Right atrium auricular region (tissue), 2 donors: ENCODE measurements around the gene SV2B. TPM values are rescaled to one million over a fixed set of nuclear protein-coding genes. Genes with fewer than 3 reads are reported as not detected.
"Not testable (repeated sequence)": the region's sequence is repeated elsewhere in the genome, so short reads cannot be mapped to it uniquely, and the experiment has no call there.

Source experiments
- DNase-seq: peaks from one replicate; pipeline ENCODE4 v3.0.0-alpha.2; 2019; ENCODE audit warnings: low spot score
- H3K27ac ChIP-seq, 2 donors: fragments of 200-600 bp; sonication (generic); 1 replicate in 1 of 2; 2 replicates in 1 of 2; pipeline ENCODE4 v1.5.1; 2016 to 2019
- H3K27me3 ChIP-seq, 2 donors: fragments of 200-600 bp; sonication (generic); one replicate each; pipeline versions ENCODE4 v1.5.1 to v1.6.0; 2017 to 2019
- H3K36me3 ChIP-seq: fragments of 200-600 bp; sonication (generic); one replicate; pipeline ENCODE4 v1.5.1; 2016
- H3K4me1 ChIP-seq, 2 donors: fragments of 200-600 bp; sonication (generic); one replicate each; pipeline versions ENCODE4 v1.5.1 to v1.6.0; 2017 to 2019
- H3K4me3 ChIP-seq, 2 donors: fragments of 200-600 bp; sonication (generic); 1 replicate in 1 of 2; 2 replicates in 1 of 2; pipeline ENCODE4 v1.5.1; 2017 to 2019; ENCODE audit warnings: mild to moderate bottlenecking in 1 of 2, moderate library complexity in 1 of 2
- H3K9me3 ChIP-seq, 2 donors: fragments of 200-600 bp; sonication (generic); one replicate each; pipeline ENCODE4 v1.5.1; 2019
- total RNA-seq, 2 donors: library from RNA; depleted of rRNA; stranded (reverse); fragments of >200 nt; gene quantifications; one replicate each; pipeline ENCODE4 v1.1.0, GENCODE V29; 2016
- TF ChIP-seq, protein P1 (sequence below), 2 donors: fragments of 200-600 bp; sonication (generic); IDR thresholded peaks; one replicate each; pipeline ENCODE4 v1.5.1; 2019; ENCODE audit warnings: antibody characterized with exemption in 2 of 2

The SV2B gene
- total RNA-seq, 2 donors from 2014 or later, result 0.24 to 0.56 TPM

DNA sequence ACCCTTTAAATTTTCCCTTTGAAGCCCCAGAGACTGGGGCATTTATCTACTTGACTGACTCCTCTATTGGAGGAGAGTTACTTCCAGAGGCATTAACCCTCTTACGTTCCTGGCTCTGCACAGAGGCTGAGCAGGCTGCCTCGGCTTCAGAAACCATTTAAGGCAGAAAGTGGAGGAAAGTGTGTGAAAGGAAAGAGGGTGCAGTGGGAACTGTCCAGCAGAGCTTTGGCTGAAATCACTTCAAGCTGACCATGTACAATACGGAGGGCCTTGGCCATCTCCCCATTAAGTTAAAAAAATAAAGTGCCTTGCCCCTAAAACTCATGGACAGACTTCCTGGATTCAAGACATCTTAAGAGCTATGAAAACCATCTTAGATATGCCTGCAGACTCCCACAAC, 238.7 kb downstream of the SV2B start:
- TF ChIP-seq, protein P1, sequence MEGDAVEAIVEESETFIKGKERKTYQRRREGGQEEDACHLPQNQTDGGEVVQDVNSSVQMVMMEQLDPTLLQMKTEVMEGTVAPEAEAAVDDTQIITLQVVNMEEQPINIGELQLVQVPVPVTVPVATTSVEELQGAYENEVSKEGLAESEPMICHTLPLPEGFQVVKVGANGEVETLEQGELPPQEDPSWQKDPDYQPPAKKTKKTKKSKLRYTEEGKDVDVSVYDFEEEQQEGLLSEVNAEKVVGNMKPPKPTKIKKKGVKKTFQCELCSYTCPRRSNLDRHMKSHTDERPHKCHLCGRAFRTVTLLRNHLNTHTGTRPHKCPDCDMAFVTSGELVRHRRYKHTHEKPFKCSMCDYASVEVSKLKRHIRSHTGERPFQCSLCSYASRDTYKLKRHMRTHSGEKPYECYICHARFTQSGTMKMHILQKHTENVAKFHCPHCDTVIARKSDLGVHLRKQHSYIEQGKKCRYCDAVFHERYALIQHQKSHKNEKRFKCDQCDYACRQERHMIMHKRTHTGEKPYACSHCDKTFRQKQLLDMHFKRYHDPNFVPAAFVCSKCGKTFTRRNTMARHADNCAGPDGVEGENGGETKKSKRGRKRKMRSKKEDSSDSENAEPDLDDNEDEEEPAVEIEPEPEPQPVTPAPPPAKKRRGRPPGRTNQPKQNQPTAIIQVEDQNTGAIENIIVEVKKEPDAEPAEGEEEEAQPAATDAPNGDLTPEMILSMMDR (IDR thresholded peaks at IDR 0.05), result no peak
- H3K36me3 ChIP-seq, result no peaks in the 10 kb centered on the region

DNA sequence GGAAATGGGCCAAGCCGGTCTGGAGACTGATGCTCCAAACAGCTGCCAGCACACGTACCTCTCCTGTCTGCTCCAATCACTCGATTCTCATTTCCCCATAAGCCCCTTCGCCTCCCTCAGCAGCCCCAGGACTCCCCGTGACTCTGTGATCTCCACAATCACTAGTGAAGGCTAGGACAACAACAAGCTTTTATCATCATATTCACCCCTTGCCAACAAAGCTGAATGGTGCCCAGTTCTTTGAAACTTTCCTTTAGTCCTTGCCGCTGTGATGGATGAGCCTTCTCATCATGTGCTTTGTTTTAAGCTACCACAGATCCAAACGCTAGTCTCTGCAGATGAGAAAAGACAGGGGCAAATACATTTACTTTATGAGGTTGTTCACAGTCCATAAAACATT, 242.0 kb downstream of the SV2B start:
- DNase-seq, result no peak
- H3K9me3 ChIP-seq, result no peaks in the 10 kb centered on the region
- no peaks in the 10 kb centered on the region for H3K4me1 ChIP-seq
- TF ChIP-seq, protein P1 (IDR thresholded peaks at IDR 0.05), result no peak
- no peak overlapping the region for H3K27ac ChIP-seq
- H3K36me3 ChIP-seq, result no peaks in the 10 kb centered on the region
- H3K27me3 ChIP-seq, result no peaks in the 10 kb centered on the region
- no peak overlapping the region for H3K4me3 ChIP-seq

More for the DNA sequence above, 238.7 kb downstream of the SV2B start:
- no peaks in the 10 kb centered on the region for H3K9me3 ChIP-seq
- no peaks in the 10 kb centered on the region for H3K27me3 ChIP-seq
- no peak overlapping the region for H3K4me3 ChIP-seq
- no peak for DNase-seq
- H3K27ac ChIP-seq, result no peak overlapping the region
- H3K4me1 ChIP-seq, result no peaks in the 10 kb centered on the region

DNA sequence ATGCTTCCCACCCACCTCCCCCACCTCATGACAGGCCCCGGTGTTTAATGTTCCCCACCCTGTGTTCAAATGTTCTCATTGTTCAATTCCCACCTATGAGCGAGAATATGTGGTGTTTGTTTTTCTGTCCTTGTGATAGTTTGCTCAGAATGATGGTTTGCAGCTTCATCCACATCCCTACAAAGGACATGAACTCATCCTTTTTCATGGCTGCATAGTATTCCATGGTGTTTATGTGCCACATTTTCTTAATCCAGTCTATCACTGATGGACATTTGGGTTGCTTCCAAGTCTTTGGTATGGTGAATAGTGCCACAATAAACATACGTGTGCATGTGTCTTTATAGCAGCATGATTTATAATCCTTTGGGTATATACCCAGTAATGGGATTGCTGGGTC, 244.9 kb downstream of the SV2B start:
- H3K36me3 ChIP-seq, DNase-seq, H3K9me3 ChIP-seq, H3K27me3 ChIP-seq, H3K4me3 ChIP-seq, H3K27ac ChIP-seq, H3K4me1 ChIP-seq: not testable (repeated sequence)

DNA sequence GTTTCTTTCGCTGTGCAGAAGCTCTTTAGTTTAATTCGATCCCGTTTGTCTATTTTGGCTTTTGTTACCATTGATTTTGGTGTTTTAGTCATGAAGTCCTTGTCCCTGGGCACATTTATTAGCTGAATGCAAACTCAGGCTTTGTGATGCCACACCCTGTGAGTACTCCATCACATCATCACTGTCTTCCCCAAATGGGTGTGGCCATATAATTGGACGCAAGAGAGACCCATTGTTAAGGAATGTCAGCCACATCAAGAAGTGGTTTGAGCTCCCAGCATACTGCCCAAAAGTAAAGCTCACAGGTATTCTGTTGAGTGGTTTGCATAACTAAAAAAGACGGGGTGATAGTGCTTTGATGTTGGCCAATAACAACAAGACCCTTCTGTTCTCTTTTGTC, 245.7 kb downstream of the SV2B start:
- Histone ChIP-seq H3K27me3 (no peaks in the 10 kb centered on the region), H3K4me3 (no peak overlapping the region), H3K4me1 (no peaks in the 10 kb centered on the region), H3K36me3 (no peaks in the 10 kb centered on the region), H3K9me3 (no peaks in the 10 kb centered on the region), H3K27ac (no peak overlapping the region)
- TF ChIP-seq, protein P1 (IDR thresholded peaks at IDR 0.05), result no peak
- no peak for DNase-seq

DNA sequence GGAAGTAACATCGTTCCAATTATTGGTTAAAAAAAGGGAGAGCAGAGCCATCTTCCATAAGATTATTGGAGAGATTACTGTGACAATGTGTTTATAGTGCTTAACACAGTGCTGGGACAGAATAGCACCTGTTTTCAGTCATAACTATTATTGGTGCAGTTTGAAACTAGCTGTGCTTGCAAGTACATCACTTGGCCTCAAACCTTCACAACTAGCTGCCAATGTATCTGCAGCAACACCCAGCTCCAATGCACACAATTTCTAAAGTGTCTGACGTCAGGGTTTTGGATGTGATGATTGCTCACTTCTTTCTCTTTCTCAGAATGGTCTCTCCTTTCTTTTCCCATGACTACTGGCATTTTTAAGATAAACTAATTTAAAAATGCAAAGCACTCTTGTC, 246.2 kb downstream of the SV2B start:
- Histone ChIP-seq H3K4me3 (no peak overlapping the region), H3K4me1 (no peaks in the 10 kb centered on the region), H3K27ac (no peak overlapping the region), H3K27me3 (no peaks in the 10 kb centered on the region), H3K9me3 (no peaks in the 10 kb centered on the region), H3K36me3 (no peaks in the 10 kb centered on the region)
- DNase-seq, result no peak
- TF ChIP-seq, protein P1 (IDR thresholded peaks at IDR 0.05), result no peak

DNA sequence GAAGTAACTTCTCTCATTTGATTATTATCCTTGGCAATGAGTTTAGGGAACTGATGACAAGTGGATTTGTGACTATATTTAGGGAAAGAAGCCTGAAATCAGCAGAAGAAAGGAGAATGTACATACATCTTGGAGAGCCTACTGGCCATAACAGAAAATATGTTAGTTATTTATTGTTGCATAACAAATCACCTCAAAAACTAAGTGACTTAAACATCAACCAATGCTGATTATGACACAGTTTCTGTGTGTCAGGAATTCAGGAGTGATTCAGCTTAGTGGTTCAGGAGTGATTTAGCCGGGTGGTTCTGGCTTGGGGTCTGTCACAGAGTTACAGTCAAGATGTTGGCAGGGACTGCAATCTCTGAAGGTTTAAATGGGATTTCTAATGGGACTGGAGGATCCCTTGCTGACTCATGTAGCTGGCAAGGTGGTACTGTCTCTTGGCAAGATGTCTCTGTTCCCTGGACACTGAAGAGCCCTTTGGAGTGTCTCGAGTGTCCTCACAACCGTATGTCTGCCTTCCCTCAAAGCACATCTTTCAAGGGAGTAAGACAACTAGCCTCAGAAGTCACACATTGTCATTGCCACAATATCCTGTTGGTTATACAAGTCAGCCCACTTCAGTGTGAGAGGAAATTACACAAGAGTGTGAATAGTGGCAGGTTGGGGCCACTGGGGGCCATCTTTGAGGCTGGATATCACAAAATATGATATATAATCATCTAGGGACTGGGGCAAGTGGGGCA, 248.9 kb downstream of the SV2B start:
- TF ChIP-seq, protein P1 (IDR thresholded peaks at IDR 0.05), result no peak
- H3K9me3 ChIP-seq, result no peaks in the 10 kb centered on the region
- H3K27ac ChIP-seq, result no peak overlapping the region
- H3K27me3 ChIP-seq, result no peaks in the 10 kb centered on the region
- H3K4me1 ChIP-seq, result no peaks in the 10 kb centered on the region
- no peaks in the 10 kb centered on the region for H3K36me3 ChIP-seq
- H3K4me3 ChIP-seq, result no peak overlapping the region
- DNase-seq, result no peak

Other genes with a start within 250 kb of the SV2B start
- 10 to 100 TPM; 57.1 to 82.8 TPM for gene FURIN, start 231.7 kb upstream of the SV2B start, total RNA-seq
- gene FES, start 215.8 kb upstream of the SV2B start, total RNA-seq, result 10 to 100 TPM in 1 of 2 donors, 1 to 10 TPM in 1; 9.3 to 14.9 TPM
- 10 to 100 TPM; 41.7 to 42.3 TPM for gene MAN2A2, start 197.0 kb upstream of the SV2B start, total RNA-seq
- 10 to 100 TPM; 14.9 to 17.9 TPM for gene HDDC3, start 167.7 kb upstream of the SV2B start, total RNA-seq
- 10 to 100 TPM; 17.4 to 19.0 TPM for gene UNC45A, start 165.0 kb upstream of the SV2B start, total RNA-seq
- 1 to 10 TPM; 6.8 to 9.5 TPM for gene RCCD1, start 145.4 kb upstream of the SV2B start, total RNA-seq
- 10 to 100 TPM in 1 of 2 donors, 1 to 10 TPM in 1; 4.8 to 12.9 TPM for gene PRC1, start 105.7 kb upstream of the SV2B start, total RNA-seq
- gene VPS33B, start 77.7 kb upstream of the SV2B start, total RNA-seq, result 1 to 10 TPM; 5.8 to 6.1 TPM